Hematopoietic multipotent progenitor cell treated with erythropoietin and hydrocortisone succinate and interleukin-3 and kit ligand, for 6 days (in vitro differentiated cells): ENCODE results near the gene C22orf23.

Experiments
- DNase-seq: peaks from one replicate; pipeline ENCODE4 v3.0.0-alpha.2; 2015

Gene C22orf23

DNA sequence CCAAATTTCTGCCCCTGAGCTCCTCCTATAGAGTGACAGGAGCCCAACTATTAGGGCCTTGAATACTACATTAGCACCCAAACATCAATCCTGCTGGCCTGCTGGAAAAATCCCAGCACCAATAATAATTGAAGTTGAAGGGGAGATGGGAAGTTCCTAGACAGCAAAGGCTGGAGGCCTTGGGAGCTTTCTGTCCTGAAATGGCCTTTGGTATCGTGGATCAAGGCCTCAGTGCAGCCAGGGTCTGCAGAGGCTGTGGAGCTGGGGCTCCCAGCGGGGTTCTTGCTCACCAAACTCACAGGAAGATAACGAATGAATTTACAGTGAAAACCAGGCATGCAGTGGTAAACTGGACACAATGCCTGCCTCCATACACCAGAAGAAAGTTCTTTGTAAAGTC is 56.5 kb downstream of the C22orf23 start:
- DNase-seq = no peak

DNA sequence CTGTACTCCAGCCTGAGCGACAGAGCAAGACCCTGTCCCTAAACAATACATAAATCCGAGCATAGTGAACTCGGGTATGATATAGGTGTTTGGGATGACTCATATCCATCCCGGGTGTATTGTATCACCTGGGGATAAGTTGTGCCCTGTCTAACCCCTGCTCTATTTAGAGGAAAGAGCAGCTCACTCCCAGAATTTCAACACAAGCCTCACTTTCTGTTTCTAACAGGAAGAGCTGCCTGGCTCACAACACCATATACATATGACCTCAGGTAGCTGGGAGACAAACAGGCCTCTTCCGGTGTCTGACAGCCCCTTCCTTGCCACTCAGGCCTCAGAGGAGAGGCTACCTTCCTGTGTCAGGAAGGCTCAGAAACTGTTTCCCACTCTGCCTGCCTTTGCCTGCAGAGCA is 57.2 kb downstream of the C22orf23 start:
- peak; percentile 38 for DNase-seq

DNA sequence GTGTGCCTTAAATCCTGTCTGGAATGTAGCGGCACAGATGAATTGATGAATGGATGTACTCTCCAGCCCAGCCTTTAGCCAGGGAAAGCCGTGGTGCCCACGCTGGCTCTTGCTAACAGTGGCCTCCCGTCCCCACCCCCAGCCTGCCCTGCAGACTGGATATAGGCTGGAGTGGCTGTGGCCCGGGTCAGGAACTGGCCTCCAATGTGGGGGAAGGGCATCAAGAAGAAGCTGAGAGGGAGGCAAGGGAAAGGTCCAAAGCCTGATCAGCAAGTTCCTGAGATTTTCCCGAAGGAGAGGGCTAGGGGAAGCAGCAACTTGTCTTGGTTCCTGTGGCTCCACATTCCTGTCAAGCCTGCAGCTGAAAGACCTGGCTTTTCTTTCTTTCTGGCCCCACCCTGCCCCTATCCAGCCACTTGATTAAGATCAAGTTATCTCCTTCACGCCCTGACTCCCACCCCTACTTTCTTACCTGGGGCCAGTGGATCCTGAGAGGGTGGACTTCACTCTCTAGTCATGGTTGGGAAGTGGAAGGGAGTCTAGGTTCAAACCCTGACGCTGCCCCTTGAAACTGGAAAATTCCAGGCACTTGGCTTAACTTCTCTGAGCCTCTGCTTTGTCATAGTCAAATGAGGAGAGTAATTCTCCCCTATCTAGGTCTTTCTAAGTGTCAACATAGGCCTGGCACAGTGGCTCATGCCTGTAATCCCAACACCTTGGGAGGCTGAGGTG is 58.3 kb downstream of the C22orf23 start:
- DNase-seq = no peak

DNA sequence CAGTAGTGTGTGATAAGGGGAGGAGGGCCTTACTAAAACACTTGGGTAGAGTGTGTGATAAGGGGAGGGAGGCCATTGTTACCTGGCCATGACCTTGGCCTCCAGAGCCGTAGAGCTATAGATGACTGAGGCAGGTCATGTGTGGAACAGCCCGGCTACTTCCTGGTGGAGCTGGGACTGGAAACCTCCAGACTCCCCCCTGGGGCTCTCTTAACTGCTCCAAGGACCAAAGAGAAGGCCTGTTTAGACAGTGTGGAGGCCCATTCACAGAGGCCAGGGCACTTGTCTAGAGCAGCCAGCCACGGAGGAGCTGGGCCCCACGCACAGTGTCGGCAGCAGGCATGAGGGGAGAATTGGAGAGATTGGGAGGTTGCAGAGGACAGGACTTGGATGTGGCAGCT is 59.8 kb downstream of the C22orf23 start:
- DNase-seq = no peak
